Stomach (tissue), 19 donors: Measurements from ENCODE around the gene TIMM10B. TPM values are rescaled to one million over a fixed set of nuclear protein-coding genes. Genes with fewer than 3 reads are reported as not detected.

Experiments
- DNase-seq, 2 donors: peaks; one replicate each; pipeline versions ENCODE4 v3.0.0 to v3.0.0-alpha.2; 2013 to 2019
- H3K27ac ChIP-seq, 5 donors: fragments of 200-600 bp in 4 of 5; sonication (generic) in 4 of 5; one replicate each; pipeline ENCODE4 v1.5.1; 2013 to 2019; ENCODE audit warnings: mild to moderate bottlenecking in 1 of 5, moderate library complexity in 1 of 5
- H3K27me3 ChIP-seq, 3 donors: fragments of 200-600 bp; sonication (generic); one replicate each; pipeline ENCODE4 v1.5.1; 2017 to 2019; ENCODE audit warnings: mixed run types in 1 of 3
- H3K36me3 ChIP-seq, 4 donors: fragments of 200-600 bp; sonication (generic); 1 replicate in 3 of 4; 2 replicates in 1 of 4; pipeline ENCODE4 v1.5.1; 2016 to 2019
- H3K4me1 ChIP-seq, 4 donors: fragments of 200-600 bp; sonication (generic); one replicate each; pipeline ENCODE4 v1.5.1; 2016 to 2019
- H3K4me3 ChIP-seq, 4 donors: fragments of 200-600 bp; sonication (generic) in 3 of 4; one replicate each; pipeline ENCODE4 v1.5.1; 2016 to 2019; ENCODE audit warnings: mild to moderate bottlenecking in 1 of 4
- H3K9me3 ChIP-seq, 4 donors: fragments of 200-600 bp; sonication (generic); one replicate each; pipeline ENCODE4 v1.5.1; 2016 to 2019
- CTCF ChIP-seq, 7 experiments: fragments of 450-650 bp in 4 of 7; fragments of 200-600 bp in 3 of 7; sonication (generic) in 3 of 7; IDR thresholded peaks; one replicate each; pipeline ENCODE4 v1.5.1; 2016 to 2019; ENCODE audit warnings: antibody characterized with exemption in 7 of 7, control low read depth in 2 of 7, mild to moderate bottlenecking in 1 of 7
- EP300 ChIP-seq: sonication (generic); formaldehyde crosslinking; IDR thresholded peaks from one replicate; pipeline ENCODE4 v1.6.1; 2017; ENCODE audit warnings: antibody characterized with exemption
- POLR2A ChIP-seq, 4 donors: fragments of 450-650 bp; IDR thresholded peaks; one replicate each; pipeline ENCODE4 v1.6.1; 2016; ENCODE audit warnings: antibody characterized with exemption in 4 of 4, control low read depth in 2 of 4, mild to moderate bottlenecking in 1 of 4, moderate library complexity in 1 of 4
- POLR2AphosphoS5 ChIP-seq, 3 donors: sonication (generic); formaldehyde crosslinking; IDR thresholded peaks; one replicate each; pipeline ENCODE4 v1.6.1; 2016; ENCODE audit warnings: antibody characterized with exemption in 3 of 3
- WGBS, 5 donors: extraction: QIAGEN DNeasy Blood & Tissue Kit in 3 of 5; methylation state at CpG; one replicate each; pipeline versions ENCODE4 v1.1.5 to v1.1.7; 2013 to 2018; 5-methylcytosine and 5-hydroxymethylcytosine counted together
- intact Hi-C: fragments of 100-400 bp; cut with DNase I; formaldehyde crosslinking; loops from one replicate; pipeline ENCODE4 v1.15.1; 2023; ENCODE audit warnings: low total_unique reads
- long read RNA-seq, 10 donors: transcript quantifications; one replicate each; lab custom pipeline, GENCODE V29; 2026
- polyA plus RNA-seq, 3 donors: library from polyadenylated mRNA; stranded (reverse); fragments of 200-250 nt; gene quantifications; one replicate each; pipeline ENCODE4 v1.2.3, GENCODE V29; 2013
- total RNA-seq, 5 donors: library from RNA; depleted of rRNA; stranded (reverse); fragments of >200 nt; gene quantifications; one replicate each; pipeline versions ENCODE4 v1.1.0 to v1.2.3, GENCODE V29; 2014 to 2016
- donor health status: healthy with polysubstance abuse.
- donor health status: Bipolar disorder and iron deficiency.
- donor health status: healthy.

The TIMM10B gene
- 100 to 1,000 TPM in 1 of 5 donors, 10 to 100 TPM in 3, 1 to 10 TPM in 1; 9.3 to 103 (median 25.9) TPM for total RNA-seq
- polyA plus RNA-seq: 10 to 100 TPM; 14.9 to 25.8 (median 25.3) TPM
- long read RNA-seq, donor 1, transcript TIMM10B-201 (3 exons, 2,840 nt): major isoform, 5 of 5 reads
- long read RNA-seq, donor 1, partial matches to known transcripts: 0 of 5 reads
- long read RNA-seq, donor 1, other reads (novel, unspliced or antisense): 0 of 5 reads
- long read RNA-seq, donor 2, transcript TIMM10B-201 (3 exons, 2,840 nt): major isoform, 6 of 7 reads
- long read RNA-seq, donor 2, partial matches to known transcripts: 0 of 7 reads
- long read RNA-seq, donor 2, other reads (novel, unspliced or antisense): 0 of 7 reads
- long read RNA-seq, donor 3, transcript TIMM10B-201 (3 exons, 2,840 nt): major isoform, 6 of 7 reads
- long read RNA-seq, donor 3, partial matches to known transcripts: 0 of 7 reads
- long read RNA-seq, donor 3, other reads (novel, unspliced or antisense): 0 of 7 reads
- long read RNA-seq, donor 4: 0 reads
- long read RNA-seq, donor 5, transcript TIMM10B-201 (3 exons, 2,840 nt): major isoform, 12 of 13 reads
- long read RNA-seq, donor 5, partial matches to known transcripts: 0 of 13 reads
- long read RNA-seq, donor 5, other reads (novel, unspliced or antisense): 0 of 13 reads
- long read RNA-seq, donor 6, transcript TIMM10B-201 (3 exons, 2,840 nt): major isoform, 25 of 26 reads
- long read RNA-seq, donor 6, partial matches to known transcripts: 0 of 26 reads
- long read RNA-seq, donor 6, other reads (novel, unspliced or antisense): 0 of 26 reads
- long read RNA-seq, donor 7, transcript TIMM10B-201 (3 exons, 2,840 nt): major isoform, 7 of 7 reads
- long read RNA-seq, donor 7, partial matches to known transcripts: 0 of 7 reads
- long read RNA-seq, donor 7, other reads (novel, unspliced or antisense): 0 of 7 reads
- long read RNA-seq, donor 8, transcript TIMM10B-201 (3 exons, 2,840 nt): major isoform, 15 of 51 reads
- long read RNA-seq, donor 8, partial matches to known transcripts: 32 of 51 reads
- long read RNA-seq, donor 8, other reads (novel, unspliced or antisense): 0 of 51 reads
- long read RNA-seq, donor 9, transcript TIMM10B-201 (3 exons, 2,840 nt): major isoform, 5 of 8 reads
- long read RNA-seq, donor 9, partial matches to known transcripts: 0 of 8 reads
- long read RNA-seq, donor 9, other reads (novel, unspliced or antisense): 0 of 8 reads
- long read RNA-seq, donor 10, transcript TIMM10B-201 (3 exons, 2,840 nt): major isoform, 8 of 17 reads
- long read RNA-seq, donor 10, partial matches to known transcripts: 8 of 17 reads
- long read RNA-seq, donor 10, other reads (novel, unspliced or antisense): 0 of 17 reads

- peaks cover 26 to 71% (median 67%) of the 10 kb centered on the region in 4 donors for H3K36me3 ChIP-seq
- peak within 1 kb of the TSS; percentile 94 to 98 (median 96) for H3K27ac ChIP-seq
- 0% methylated on average over 28 to 66 of the region's 66 CpGs for WGBS, 5 donors
- H3K4me3 ChIP-seq: peak within 1 kb of the TSS; percentile 68 to 76 (median 74)
- peak; percentile 99 to 100 for DNase-seq
- intact Hi-C loops: no loop called here
- TF ChIP-seq POLR2A (IDR thresholded peaks at IDR 0.05) (peak in 2 of 4 donors; percentile 88), POLR2AphosphoS5 (IDR thresholded peaks at IDR 0.05) (peak; percentile 95 to 98 (median 98)), CTCF (IDR thresholded peaks at IDR 0.05) (no peak), EP300 (no peak)
- no peaks in the 10 kb centered on the region for H3K27me3 ChIP-seq
- peaks cover 21 to 69% (median 48%) of the 10 kb centered on the region in 4 donors for H3K4me1 ChIP-seq
- H3K9me3 ChIP-seq: no peaks in the 10 kb centered on the region
These were observed at the start of gene TIMM10B, which contains the start of gene ARFIP2 for GRCh38 chr11:6481012-6481923. Gene TIMM10B (plus strand): TSS chr11:6481501. CDS start chr11:6481517, 16 bp downstream. Gene ARFIP2 (minus strand): TSS chr11:6481331. CDS start chr11:6480421, 910 bp downstream.

DNA sequence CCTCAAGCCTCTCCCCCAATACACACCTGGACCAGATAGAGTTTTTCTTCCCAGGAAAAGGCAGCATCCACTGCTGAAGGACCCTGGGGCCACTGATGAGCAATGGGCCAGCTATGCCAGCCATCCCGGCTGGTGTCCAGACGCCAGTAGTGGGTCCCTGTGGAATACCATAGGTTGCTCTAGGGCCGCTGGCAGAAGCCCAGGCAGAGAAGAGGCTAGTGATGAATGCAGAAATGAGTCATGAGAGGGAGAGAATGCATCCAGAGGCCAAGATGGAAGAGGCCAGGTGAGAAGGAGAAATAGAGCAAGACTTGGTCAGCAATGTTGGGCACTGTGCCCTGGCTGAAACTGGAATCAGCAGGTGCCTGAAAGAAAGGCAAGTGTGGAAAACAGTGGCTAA lies 49.4 kb upstream of the TIMM10B start:
- TF ChIP-seq POLR2A (IDR thresholded peaks at IDR 0.05): no peak
- TF ChIP-seq POLR2AphosphoS5 (IDR thresholded peaks at IDR 0.05): no peak
- TF ChIP-seq EP300: no peak
- TF ChIP-seq CTCF (IDR thresholded peaks at IDR 0.05): no peak
- Histone ChIP-seq H3K27ac (no peak overlapping the region), H3K27me3 (no peaks in the 10 kb centered on the region), H3K4me1 (peaks cover 0 to 6% (median 3%) of the 10 kb centered on the region in 4 donors), H3K36me3 (no peaks in the 10 kb centered on the region), H3K9me3 (no peaks in the 10 kb centered on the region), H3K4me3 (no peak overlapping the region)
- intact Hi-C loops: no loop called here
- 79 to 98% (median 93%) methylated on average over 3 of the region's 3 CpGs for WGBS, 5 donors
- DNase-seq: no peak

DNA sequence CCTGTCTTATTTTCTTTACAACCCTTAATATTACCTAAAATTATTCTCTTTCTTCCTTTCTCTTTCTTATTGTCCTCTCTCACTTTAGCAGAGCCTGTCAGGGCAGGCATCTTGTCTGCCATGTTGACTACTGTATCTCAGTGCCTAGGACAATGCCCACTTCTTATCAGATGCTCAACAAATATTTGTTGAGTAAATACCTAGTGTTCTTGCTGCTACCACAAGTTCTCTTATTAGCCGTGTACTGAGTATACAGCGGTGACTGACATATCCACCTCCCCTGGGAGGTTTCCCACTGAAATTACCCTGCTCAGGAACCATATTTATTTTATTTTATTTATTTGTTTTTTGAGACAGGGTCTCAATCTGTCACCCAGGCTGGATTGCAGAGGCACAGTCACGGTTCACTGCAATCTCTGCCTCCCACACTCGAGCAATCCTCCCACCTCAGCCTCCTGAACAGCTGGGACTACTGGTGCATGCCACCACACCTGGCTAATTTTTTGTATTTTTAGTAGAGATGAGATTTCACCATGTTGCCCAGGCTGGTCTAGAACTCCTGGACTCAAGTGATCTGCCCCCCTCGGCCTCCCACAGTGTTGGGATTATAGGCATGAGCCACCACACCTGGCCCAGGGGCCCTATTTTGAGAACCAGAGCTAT lies 47.2 kb upstream of the TIMM10B start:
- 44 to 64% (median 51%) methylated on average over 5 of the region's 5 CpGs for WGBS, 5 donors
- Histone ChIP-seq H3K27me3 (no peaks in the 10 kb centered on the region), H3K27ac (no peak overlapping the region), H3K4me1 (peaks cover 0 to 13% (median 3%) of the 10 kb centered on the region in 4 donors), H3K4me3 (no peak overlapping the region), H3K9me3 (no peaks in the 10 kb centered on the region), H3K36me3 (no peaks in the 10 kb centered on the region)
- DNase-seq: no peak
- intact Hi-C loops: no loop called here
- no peak for TF ChIP-seq POLR2AphosphoS5 (IDR thresholded peaks at IDR 0.05)
- TF ChIP-seq CTCF (IDR thresholded peaks at IDR 0.05): no peak
- TF ChIP-seq POLR2A (IDR thresholded peaks at IDR 0.05): no peak
- no peak for TF ChIP-seq EP300
